Esophagus squamous epithelium (tissue), 5 donors: ENCODE data around the gene HEXA. TPM values are rescaled to one million over a fixed set of nuclear protein-coding genes. Genes with fewer than 3 reads are reported as not detected.
"Not testable (repeated sequence)": the region's sequence is repeated elsewhere in the genome, so short reads cannot be mapped to it uniquely, and the experiment has no call there.

Experiments
- DNase-seq: peaks from one replicate; lab custom pipeline; 2025; lab: John Stamatoyannopoulos, UW
- H3K27ac ChIP-seq, 4 donors: fragments of 200-600 bp; sonication (generic); one replicate each; pipeline ENCODE4 v1.5.1; 2016 to 2019; ENCODE audit warnings: mild to moderate bottlenecking in 1 of 4
- H3K27me3 ChIP-seq, 4 donors: fragments of 200-600 bp; sonication (generic); 1 replicate in 3 of 4; 2 replicates in 1 of 4; pipeline versions ENCODE4 v1.5.1 to v1.6.0; 2017 to 2021; ENCODE audit warnings: antibody characterized with exemption in 1 of 4
- H3K36me3 ChIP-seq, 3 donors: fragments of 200-600 bp; sonication (generic); one replicate each; pipeline ENCODE4 v1.5.1; 2016 to 2019
- H3K4me1 ChIP-seq, 3 donors: fragments of 200-600 bp; sonication (generic); one replicate each; pipeline ENCODE4 v1.5.1; 2017 to 2019
- H3K4me3 ChIP-seq, 4 donors: fragments of 200-600 bp; sonication (generic); 1 replicate in 3 of 4; 2 replicates in 1 of 4; pipeline ENCODE4 v1.5.1; 2016 to 2019; ENCODE audit warnings: mild to moderate bottlenecking in 2 of 4, moderate library complexity in 1 of 4
- H3K9me3 ChIP-seq, 3 donors: fragments of 200-600 bp; sonication (generic); one replicate each; pipeline ENCODE4 v1.5.1; 2016 to 2019
- POLR2A ChIP-seq, 4 donors: fragments of 450-650 bp; IDR thresholded peaks; one replicate each; pipeline ENCODE4 v1.6.1; 2017; ENCODE audit warnings: antibody characterized with exemption in 4 of 4, mild to moderate bottlenecking in 4 of 4, moderate library complexity in 3 of 4
- WGBS, 2 donors: methylation state at CpG; one replicate each; pipeline ENCODE4 v1.1.5; 2018; 5-methylcytosine and 5-hydroxymethylcytosine counted together
- intact Hi-C: fragments of 100-400 bp; cut with DNase I; formaldehyde crosslinking; loops from one replicate; pipeline ENCODE4 v1.15.0; 2022
- total RNA-seq, 4 donors: library from RNA; depleted of rRNA; stranded (reverse); fragments of >200 nt; gene quantifications; one replicate each; pipeline ENCODE4 v1.1.0, GENCODE V29; 2016
- TF ChIP-seq, protein P1 (sequence below), 6 experiments: fragments of 450-650 bp in 4 of 6; fragments of 200-600 bp in 2 of 6; sonication (generic) in 2 of 6; IDR thresholded peaks; one replicate each; pipeline ENCODE4 v1.5.1; 2016 to 2019; ENCODE audit warnings: antibody characterized with exemption in 6 of 6, mild to moderate bottlenecking in 4 of 6, moderate library complexity in 4 of 6
- donor health status: DM: yes; HTN: yes; CAD: no.

The HEXA gene
- total RNA-seq, result 10 to 100 TPM; 12.8 to 51.1 (median 28.4) TPM

DNA sequence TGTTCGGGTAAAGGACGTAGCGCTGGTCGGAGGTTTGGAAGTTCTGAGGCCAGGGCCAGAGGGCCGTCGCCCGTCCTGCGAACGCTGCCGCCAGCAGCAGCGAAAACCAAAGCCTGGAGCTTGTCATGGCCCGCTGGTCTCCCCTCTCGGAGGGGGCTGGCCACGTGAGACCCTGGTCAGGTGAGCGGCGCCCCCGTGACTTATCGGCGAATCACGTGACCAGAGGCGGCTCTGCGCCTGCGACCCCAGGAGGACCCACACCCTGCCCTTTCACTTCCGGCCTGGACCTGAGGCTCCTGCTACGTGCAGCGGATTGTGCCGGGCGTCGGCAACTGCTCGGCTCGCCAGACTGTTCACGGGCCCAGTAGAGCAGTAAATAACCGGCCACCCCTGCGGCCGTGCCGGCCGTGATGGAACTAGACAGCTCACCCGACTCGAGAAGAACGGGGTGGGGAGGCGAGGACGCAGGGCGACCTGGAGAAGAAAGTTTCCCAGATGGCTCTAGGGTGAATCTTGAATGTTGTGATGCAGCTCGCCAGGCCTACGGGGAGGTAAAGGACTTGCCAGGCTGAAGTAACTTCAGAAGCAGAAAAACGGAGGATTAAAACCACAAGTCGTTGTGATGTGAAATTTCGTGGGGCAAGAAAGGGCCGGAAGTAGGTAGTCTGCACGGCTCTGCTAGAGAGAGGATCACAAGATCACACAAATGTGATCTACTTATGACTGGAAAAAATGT is at the start of gene HEXA:
HEXA (minus strand) TSS at position 169 of the 736 bp plus-strand sequence; CDS start at position 127, 42 bp downstream.
- intact Hi-C loops, result no loop called here
- 0% methylated on average over 10 to 15 of the region's 50 CpGs for WGBS, 2 donors
- peaks cover 13 to 49% (median 19%) of the 10 kb centered on the region in 3 donors for H3K4me1 ChIP-seq

DNA sequence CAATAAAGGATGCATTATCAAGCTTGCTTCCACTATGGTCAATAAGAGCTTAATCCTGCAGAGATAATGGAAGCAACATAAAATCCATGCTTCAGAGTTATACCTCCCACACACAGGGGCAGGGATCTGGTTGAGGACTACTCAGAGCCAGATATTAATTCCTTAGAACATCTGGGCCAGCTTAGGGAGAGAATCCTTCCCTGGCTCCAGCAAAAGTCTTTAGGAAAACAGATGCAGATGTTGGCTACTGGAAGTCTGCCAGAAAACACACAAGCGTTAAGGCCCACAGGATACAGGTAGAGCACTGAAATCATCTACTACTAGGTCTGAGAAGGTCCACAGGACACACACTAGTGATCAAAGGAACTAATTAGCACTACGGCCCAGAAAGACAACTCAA is 47.4 kb upstream of the HEXA start:
- Histone ChIP-seq H3K4me3 (no peak overlapping the region), H3K27me3 (no peaks in the 10 kb centered on the region), H3K4me1 (no peaks in the 10 kb centered on the region), H3K9me3 (peaks cover 0 to 8% (median 7%) of the 10 kb centered on the region in 3 donors), H3K36me3 (no peaks in the 10 kb centered on the region), H3K27ac (no peak overlapping the region)
- DNase-seq, result no peak
- intact Hi-C loops, result no loop called here
- WGBS, 2 donors, result 56 to 85% methylated on average over 1 to 2 of the region's 2 CpGs
- TF ChIP-seq POLR2A (IDR thresholded peaks at IDR 0.05), result no peak
- TF ChIP-seq, protein P1, sequence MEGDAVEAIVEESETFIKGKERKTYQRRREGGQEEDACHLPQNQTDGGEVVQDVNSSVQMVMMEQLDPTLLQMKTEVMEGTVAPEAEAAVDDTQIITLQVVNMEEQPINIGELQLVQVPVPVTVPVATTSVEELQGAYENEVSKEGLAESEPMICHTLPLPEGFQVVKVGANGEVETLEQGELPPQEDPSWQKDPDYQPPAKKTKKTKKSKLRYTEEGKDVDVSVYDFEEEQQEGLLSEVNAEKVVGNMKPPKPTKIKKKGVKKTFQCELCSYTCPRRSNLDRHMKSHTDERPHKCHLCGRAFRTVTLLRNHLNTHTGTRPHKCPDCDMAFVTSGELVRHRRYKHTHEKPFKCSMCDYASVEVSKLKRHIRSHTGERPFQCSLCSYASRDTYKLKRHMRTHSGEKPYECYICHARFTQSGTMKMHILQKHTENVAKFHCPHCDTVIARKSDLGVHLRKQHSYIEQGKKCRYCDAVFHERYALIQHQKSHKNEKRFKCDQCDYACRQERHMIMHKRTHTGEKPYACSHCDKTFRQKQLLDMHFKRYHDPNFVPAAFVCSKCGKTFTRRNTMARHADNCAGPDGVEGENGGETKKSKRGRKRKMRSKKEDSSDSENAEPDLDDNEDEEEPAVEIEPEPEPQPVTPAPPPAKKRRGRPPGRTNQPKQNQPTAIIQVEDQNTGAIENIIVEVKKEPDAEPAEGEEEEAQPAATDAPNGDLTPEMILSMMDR (IDR thresholded peaks at IDR 0.05), result no peak

More for the DNA sequence above, at the start of gene HEXA:
- peak within 1 kb of the TSS; percentile 58 to 90 (median 75) for H3K4me3 ChIP-seq
- H3K36me3 ChIP-seq, result no peaks in the 10 kb centered on the region
- H3K9me3 ChIP-seq, result no peaks in the 10 kb centered on the region
- TF ChIP-seq POLR2A (IDR thresholded peaks at IDR 0.05), result peak in 3 of 4 donors; percentile 18 to 77 (median 76)
- TF ChIP-seq, protein P1 (IDR thresholded peaks at IDR 0.05), result peak in 2 of 6 experiments; percentile 25 to 28
- peak; percentile 81 for DNase-seq
- peaks cover 0 to 7% (median 0%) of the 10 kb centered on the region in 4 donors for H3K27me3 ChIP-seq
- H3K27ac ChIP-seq, result peak within 1 kb of the TSS; percentile 84 to 91 (median 88)

DNA sequence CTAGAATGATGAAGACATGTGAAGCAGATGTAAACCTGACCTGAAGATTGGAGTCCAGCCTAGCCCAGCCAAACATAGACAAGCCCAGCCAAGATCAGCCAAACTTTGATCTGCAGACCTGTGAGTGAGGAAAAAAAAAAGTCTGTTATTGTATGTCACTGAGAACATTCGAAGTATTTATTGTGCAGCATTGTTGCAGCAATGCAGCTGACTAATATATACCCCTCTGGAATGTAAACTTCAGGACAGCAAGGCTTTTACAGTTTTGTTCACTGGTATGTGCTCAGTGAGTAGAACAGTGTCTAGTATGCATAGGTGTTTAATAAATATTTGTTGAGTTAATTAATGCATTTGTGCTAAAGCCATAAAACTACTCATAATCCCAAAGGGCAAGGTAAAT is 45.7 kb upstream of the HEXA start:
- TF ChIP-seq POLR2A (IDR thresholded peaks at IDR 0.05), result no peak
- TF ChIP-seq, protein P1 (IDR thresholded peaks at IDR 0.05), result no peak
- no peaks in the 10 kb centered on the region for H3K27me3 ChIP-seq
- intact Hi-C loops, result no loop called here

DNA sequence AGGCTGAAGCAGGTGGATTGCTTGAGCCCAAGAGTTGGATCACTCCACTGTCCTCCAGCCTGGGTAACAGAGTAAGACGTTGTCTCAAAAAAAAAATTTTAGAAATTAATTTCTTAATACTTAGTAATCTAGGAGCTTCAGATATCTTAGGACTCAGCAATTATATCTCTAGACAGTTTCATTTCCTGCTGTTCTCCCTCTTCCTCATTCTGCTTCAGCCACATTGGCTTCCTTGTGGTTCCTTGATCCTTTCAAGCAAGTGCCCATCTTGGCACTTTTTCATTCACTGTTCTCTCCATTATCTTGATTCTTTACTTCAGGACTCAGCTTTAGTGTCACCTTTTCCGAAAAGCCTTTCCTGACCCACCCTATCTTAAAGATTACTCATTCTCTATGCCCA is 44.8 kb upstream of the HEXA start:
- H3K4me3 ChIP-seq, result no peak overlapping the region
- 70 to 71% methylated on average over 2 of the region's 2 CpGs for WGBS, 2 donors
- H3K36me3 ChIP-seq, result no peaks in the 10 kb centered on the region
- H3K27ac ChIP-seq, result no peak overlapping the region
- intact Hi-C loops, result no loop called here
- peaks cover 0 to 7% (median 0%) of the 10 kb centered on the region in 3 donors for H3K9me3 ChIP-seq
- TF ChIP-seq, protein P1 (IDR thresholded peaks at IDR 0.05), result no peak
- TF ChIP-seq POLR2A (IDR thresholded peaks at IDR 0.05), result no peak
- H3K27me3 ChIP-seq, result no peaks in the 10 kb centered on the region
- H3K4me1 ChIP-seq, result no peaks in the 10 kb centered on the region
- DNase-seq, result no peak

More for the DNA sequence above, 45.7 kb upstream of the HEXA start:
- H3K27ac ChIP-seq, result no peak overlapping the region
- peaks cover 0 to 7% (median 0%) of the 10 kb centered on the region in 3 donors for H3K9me3 ChIP-seq
- 40 to 61% methylated on average over 1 of the region's 1 CpG for WGBS, 2 donors
- no peak for DNase-seq
- H3K36me3 ChIP-seq, result no peaks in the 10 kb centered on the region
- H3K4me1 ChIP-seq, result no peaks in the 10 kb centered on the region
- no peak overlapping the region for H3K4me3 ChIP-seq

DNA sequence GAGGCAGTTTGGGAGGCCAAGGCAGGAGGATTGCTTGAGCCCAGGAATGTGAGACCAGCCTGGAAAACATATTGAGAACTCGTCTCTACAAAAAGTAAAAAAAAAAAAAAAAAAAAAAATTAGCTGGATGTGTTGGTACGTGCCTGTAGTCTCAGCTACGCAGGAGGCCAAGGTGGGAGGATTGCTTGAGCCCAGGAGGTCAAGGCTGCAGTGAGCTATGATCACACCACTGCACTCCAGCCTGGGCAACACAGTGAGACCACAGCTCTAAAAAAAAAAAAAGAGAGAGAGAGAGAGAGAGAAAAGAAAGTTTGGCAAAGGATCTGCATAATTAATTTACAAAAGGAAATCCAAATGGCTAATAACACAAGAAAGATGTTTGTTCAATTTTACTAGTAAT is 44.0 kb upstream of the HEXA start:
- 68% methylated on average over 3 of the region's 3 CpGs for WGBS, 2 donors
- DNase-seq, H3K27me3 ChIP-seq, H3K4me3 ChIP-seq, H3K27ac ChIP-seq, H3K4me1 ChIP-seq, H3K9me3 ChIP-seq, intact Hi-C loops, H3K36me3 ChIP-seq: not testable (repeated sequence)
